ENCODE measurements around the gene ADPRS. TPM values are rescaled to one million over a fixed set of nuclear protein-coding genes. Genes with fewer than 3 reads are reported as not detected.

ADPRS gene
- total and polyA plus RNA-seq, 2 donors (not counting 1 experiment from before 2014, with no cell fraction given) = 25.3 to 30.9 TPM

GRCh38 chr1:36107394-36107793 lies 18.7 kb downstream of the ADPRS start:
- Histone ChIP-seq H3K79me2 (ENCODE audit: control insufficient read depth, insufficient read depth, low read length) (no peaks in the 10 kb centered on the region), H3K27ac (ENCODE audit: insufficient read depth, low read length) (no peak overlapping the region), H3K4me2 (ENCODE audit: extremely low read depth, insufficient read depth, low read length) (no peak overlapping the region), H3K9ac (ENCODE audit: insufficient read depth, low read length) (no peak overlapping the region), H2AFZ (ENCODE audit: low read length) (no peak overlapping the region), H3K4me3 (replicated peaks in 1 of 4; ENCODE audit: control extremely low read depth in 1 of 4, insufficient read depth in 1 of 4, low read depth in 3 of 4, low read length in 4 of 4) (no peak overlapping the region), H3K9me3 (ENCODE audit: control insufficient read depth, insufficient read depth, low read depth, low read length) (no peaks in the 10 kb centered on the region), H3K4me1 (ENCODE audit: control insufficient read depth, extremely low read depth, insufficient read depth, low read length) (peaks cover 3% of the 10 kb centered on the region), H4K20me1 (ENCODE audit: control insufficient read depth, extremely low read depth, insufficient read depth, low read length) (no peaks in the 10 kb centered on the region), H3K27me3 (ENCODE audit: control insufficient read depth, insufficient read depth, low read length) (no peaks in the 10 kb centered on the region), H3K36me3 (ENCODE audit: control insufficient read depth, insufficient read depth, low read length) (no peaks in the 10 kb centered on the region)
- no peak for DNase-seq (ENCODE audit: low read depth in 2 of 2)
- TF ChIP-seq EZH2 (IDR thresholded peaks at IDR 0.05; ENCODE audit: low read length, missing control alignments) = no peak
- TF ChIP-seq, protein P1, sequence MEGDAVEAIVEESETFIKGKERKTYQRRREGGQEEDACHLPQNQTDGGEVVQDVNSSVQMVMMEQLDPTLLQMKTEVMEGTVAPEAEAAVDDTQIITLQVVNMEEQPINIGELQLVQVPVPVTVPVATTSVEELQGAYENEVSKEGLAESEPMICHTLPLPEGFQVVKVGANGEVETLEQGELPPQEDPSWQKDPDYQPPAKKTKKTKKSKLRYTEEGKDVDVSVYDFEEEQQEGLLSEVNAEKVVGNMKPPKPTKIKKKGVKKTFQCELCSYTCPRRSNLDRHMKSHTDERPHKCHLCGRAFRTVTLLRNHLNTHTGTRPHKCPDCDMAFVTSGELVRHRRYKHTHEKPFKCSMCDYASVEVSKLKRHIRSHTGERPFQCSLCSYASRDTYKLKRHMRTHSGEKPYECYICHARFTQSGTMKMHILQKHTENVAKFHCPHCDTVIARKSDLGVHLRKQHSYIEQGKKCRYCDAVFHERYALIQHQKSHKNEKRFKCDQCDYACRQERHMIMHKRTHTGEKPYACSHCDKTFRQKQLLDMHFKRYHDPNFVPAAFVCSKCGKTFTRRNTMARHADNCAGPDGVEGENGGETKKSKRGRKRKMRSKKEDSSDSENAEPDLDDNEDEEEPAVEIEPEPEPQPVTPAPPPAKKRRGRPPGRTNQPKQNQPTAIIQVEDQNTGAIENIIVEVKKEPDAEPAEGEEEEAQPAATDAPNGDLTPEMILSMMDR (conservative IDR thresholded peaks at IDR 0.05 in 1 of 2, IDR thresholded peaks at IDR 0.05 in 1 of 2; ENCODE audit: low read depth in 1 of 2, low read length in 2 of 2) = no peak

DNA sequence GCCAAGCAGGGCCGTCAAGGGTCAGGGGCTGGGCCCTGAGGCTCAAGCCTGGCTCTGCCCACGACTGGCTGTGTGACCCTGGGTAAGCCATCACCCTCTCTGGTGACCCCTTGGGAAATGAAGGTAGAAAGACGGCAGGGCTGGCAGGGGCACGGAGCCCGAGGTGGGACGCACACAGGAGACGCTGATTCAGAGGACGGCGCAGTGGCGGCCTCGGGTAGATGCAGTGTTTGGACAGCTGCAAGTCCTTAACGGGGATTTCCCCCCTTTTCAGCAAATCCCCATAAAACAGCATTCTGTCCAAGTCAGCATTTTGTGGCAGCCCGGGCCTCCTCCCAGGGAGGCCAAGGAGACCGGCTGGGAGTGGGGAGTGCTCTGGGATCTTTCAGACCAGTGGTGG lies 19.6 kb downstream of the ADPRS start:
- Histone ChIP-seq H3K9ac (ENCODE audit: insufficient read depth, low read length) (no peak overlapping the region), H3K79me2 (ENCODE audit: control insufficient read depth, insufficient read depth, low read length) (no peaks in the 10 kb centered on the region), H3K4me1 (ENCODE audit: control insufficient read depth, extremely low read depth, insufficient read depth, low read length) (peaks cover 3% of the 10 kb centered on the region), H3K36me3 (ENCODE audit: control insufficient read depth, insufficient read depth, low read length) (no peaks in the 10 kb centered on the region), H2AFZ (ENCODE audit: low read length) (no peak overlapping the region), H3K4me2 (ENCODE audit: extremely low read depth, insufficient read depth, low read length) (no peak overlapping the region), H3K27me3 (ENCODE audit: control insufficient read depth, insufficient read depth, low read length) (no peaks in the 10 kb centered on the region), H3K4me3 (replicated peaks in 1 of 4; ENCODE audit: control extremely low read depth in 1 of 4, insufficient read depth in 1 of 4, low read depth in 3 of 4, low read length in 4 of 4) (no peak overlapping the region), H3K9me3 (ENCODE audit: control insufficient read depth, insufficient read depth, low read depth, low read length) (no peaks in the 10 kb centered on the region), H3K27ac (ENCODE audit: insufficient read depth, low read length) (no peak overlapping the region), H4K20me1 (ENCODE audit: control insufficient read depth, extremely low read depth, insufficient read depth, low read length) (no peaks in the 10 kb centered on the region)
- DNase-seq (ENCODE audit: low read depth in 2 of 2) = peak in 1 of 2 donors; percentile 70
- TF ChIP-seq, protein P1 (conservative IDR thresholded peaks at IDR 0.05 in 1 of 2, IDR thresholded peaks at IDR 0.05 in 1 of 2; ENCODE audit: low read depth in 1 of 2, low read length in 2 of 2) = no peak
- TF ChIP-seq EZH2 (IDR thresholded peaks at IDR 0.05; ENCODE audit: low read length, missing control alignments) = no peak

DNA sequence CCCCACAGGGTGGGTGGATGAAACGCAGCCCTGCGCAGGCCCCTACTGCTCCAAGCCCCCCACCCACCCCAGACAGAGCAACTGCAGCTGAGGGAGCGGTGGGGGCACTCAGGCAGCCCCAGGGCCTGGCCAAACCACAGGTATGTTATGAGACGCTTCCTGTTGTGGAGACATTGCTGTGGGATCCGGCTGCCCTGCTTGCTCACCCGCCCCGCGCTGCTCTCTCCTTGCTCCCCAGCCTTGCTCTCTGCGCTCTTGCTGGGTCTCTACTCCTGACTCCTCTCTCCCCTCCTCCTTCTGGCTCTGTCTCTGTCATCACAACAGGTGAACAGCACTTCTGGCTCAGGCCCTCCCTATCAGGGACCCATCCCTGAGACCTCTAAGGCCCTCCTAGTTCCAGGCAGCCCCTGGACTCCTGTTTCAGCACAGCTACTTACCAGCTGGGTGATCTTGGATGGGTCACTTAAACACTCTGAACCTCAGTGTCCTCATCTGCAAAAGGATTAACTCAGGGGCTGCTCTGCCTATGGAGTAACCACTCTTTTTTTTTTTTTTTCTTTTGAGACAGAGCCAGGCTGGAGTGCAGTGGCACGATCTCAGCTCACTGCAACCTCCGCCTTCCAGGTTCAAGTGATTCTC lies 20.5 kb downstream of the ADPRS start:
- Histone ChIP-seq H3K27ac (ENCODE audit: insufficient read depth, low read length) (peak overlapping the region; percentile 28), H3K36me3 (ENCODE audit: control insufficient read depth, insufficient read depth, low read length) (no peaks in the 10 kb centered on the region), H3K4me3 (replicated peaks in 1 of 4; ENCODE audit: control extremely low read depth in 1 of 4, insufficient read depth in 1 of 4, low read depth in 3 of 4, low read length in 4 of 4) (no peak overlapping the region), H2AFZ (ENCODE audit: low read length) (peak overlapping the region; percentile 24), H3K9ac (ENCODE audit: insufficient read depth, low read length) (no peak overlapping the region), H3K4me2 (ENCODE audit: extremely low read depth, insufficient read depth, low read length) (peak overlapping the region; percentile 15), H3K4me1 (ENCODE audit: control insufficient read depth, extremely low read depth, insufficient read depth, low read length) (peaks cover 3% of the 10 kb centered on the region), H3K79me2 (ENCODE audit: control insufficient read depth, insufficient read depth, low read length) (no peaks in the 10 kb centered on the region), H4K20me1 (ENCODE audit: control insufficient read depth, extremely low read depth, insufficient read depth, low read length) (no peaks in the 10 kb centered on the region), H3K9me3 (ENCODE audit: control insufficient read depth, insufficient read depth, low read depth, low read length) (no peaks in the 10 kb centered on the region), H3K27me3 (ENCODE audit: control insufficient read depth, insufficient read depth, low read length) (no peaks in the 10 kb centered on the region)
- TF ChIP-seq EZH2 (IDR thresholded peaks at IDR 0.05; ENCODE audit: low read length, missing control alignments) = no peak
- TF ChIP-seq, protein P1 (conservative IDR thresholded peaks at IDR 0.05 in 1 of 2, IDR thresholded peaks at IDR 0.05 in 1 of 2; ENCODE audit: low read depth in 1 of 2, low read length in 2 of 2) = no peak
- DNase-seq (ENCODE audit: low read depth in 2 of 2) = peak; percentile 25 to 91
